GM11168 (cell line): ENCODE measurements around the gene SYNM.

Source experiments
- in situ Hi-C: fragments of 300-500 bp; cut with MboI; formaldehyde crosslinking; loops from one replicate; pipeline ENCODE4 v1.12.0; 2022; ENCODE audit warnings: low sequenced_read_pairs; ENCODE audit not compliant: unreplicated experiment

Gene SYNM

GRCh38 chr15:99132122-99132521 lies 27.2 kb downstream of the SYNM start:
- in situ Hi-C loops: no loop called here

GRCh38 chr15:99132634-99133287 lies 27.9 kb downstream of the SYNM start:
- in situ Hi-C loops: no loop called here

GRCh38 chr15:99134317-99134821 lies 29.5 kb downstream of the SYNM start:
- in situ Hi-C loops: no loop called here

DNA sequence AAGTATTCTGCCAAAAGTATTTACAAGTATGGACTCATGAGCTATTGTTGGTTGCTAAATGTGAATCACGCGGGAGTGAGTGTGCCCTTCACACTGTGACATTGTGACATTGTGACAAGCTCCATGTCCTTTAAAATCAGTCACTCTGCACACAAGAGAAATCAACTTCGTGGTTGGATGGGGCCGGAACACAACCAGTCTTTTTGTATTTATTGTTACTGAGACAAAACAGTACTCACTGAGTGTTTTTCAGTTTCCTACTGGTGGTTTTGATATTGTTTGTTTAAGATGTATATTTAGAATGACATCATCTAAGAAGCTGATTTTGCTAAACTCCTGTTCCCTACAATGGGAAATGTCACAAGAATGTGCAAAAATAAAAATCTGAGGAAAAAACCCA lies 30.3 kb downstream of the SYNM start:
- in situ Hi-C loops: no loop called here

GRCh38 chr15:99137111-99137546 lies 32.2 kb downstream of the SYNM start:
- in situ Hi-C loops: no loop called here

DNA sequence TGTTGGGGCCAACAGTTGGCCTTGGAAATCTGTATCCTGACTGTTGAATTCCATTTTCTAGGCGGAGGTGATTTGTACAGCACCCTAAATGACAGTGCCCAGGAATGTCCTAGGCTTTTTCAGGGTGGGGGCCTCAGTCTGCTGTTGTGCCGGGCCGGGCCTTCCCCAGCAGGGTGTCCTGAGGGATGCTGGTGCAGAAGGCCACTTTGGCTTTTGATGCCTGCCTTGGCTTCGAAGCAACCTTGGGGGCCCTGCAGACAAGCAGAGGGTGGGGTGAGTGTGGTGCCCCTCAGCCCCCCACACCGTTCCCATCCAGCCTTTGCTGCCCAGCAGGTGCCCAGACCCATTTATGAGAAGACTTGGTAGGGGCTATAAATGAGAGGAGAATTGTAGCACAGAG lies 33.0 kb downstream of the SYNM start:
- in situ Hi-C loops: no loop called here

GRCh38 chr15:99138491-99138982 lies 33.7 kb downstream of the SYNM start:
- in situ Hi-C loops: no loop called here

DNA sequence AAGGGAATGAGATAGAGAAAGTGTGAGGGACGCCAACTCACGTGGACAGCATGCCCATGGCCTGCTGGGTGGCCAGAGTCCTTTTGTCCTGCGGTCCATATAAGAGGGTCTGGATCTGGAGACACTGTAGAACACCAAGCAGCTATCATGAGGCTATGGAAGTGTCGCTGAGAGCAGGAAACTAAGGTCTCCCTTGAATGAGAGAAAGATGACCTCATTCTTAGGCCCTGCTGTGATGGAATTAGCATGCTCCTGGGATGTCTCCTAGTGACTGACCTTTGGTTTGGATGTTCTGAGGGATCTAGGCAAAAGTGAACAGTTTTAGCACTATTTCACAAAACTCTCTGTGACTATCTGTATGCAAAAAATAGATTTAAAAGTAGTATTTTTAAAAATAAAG lies 34.4 kb downstream of the SYNM start:
- in situ Hi-C loops: no loop called here

DNA sequence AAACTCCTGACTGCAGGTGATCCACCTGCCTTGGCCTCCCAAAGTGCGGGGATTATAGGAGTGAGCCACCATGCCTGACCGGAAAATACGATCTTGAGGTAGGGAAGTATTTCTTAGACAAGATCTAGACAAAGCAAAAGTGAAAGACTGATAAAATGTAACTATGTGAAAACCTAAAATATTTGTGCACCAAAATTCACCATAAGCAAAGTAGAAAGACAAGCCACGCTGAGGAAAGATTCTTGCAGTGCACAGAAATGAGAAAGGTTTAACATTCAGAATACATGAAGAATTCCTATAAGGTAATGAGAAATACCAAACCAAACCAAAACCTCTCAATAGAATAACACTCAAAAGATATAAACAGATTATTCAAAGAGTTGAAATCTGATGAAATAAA lies 35.7 kb downstream of the SYNM start:
- in situ Hi-C loops: no loop called here

GRCh38 chr15:99141943-99142342 lies 37.1 kb downstream of the SYNM start:
- in situ Hi-C loops: no loop called here

DNA sequence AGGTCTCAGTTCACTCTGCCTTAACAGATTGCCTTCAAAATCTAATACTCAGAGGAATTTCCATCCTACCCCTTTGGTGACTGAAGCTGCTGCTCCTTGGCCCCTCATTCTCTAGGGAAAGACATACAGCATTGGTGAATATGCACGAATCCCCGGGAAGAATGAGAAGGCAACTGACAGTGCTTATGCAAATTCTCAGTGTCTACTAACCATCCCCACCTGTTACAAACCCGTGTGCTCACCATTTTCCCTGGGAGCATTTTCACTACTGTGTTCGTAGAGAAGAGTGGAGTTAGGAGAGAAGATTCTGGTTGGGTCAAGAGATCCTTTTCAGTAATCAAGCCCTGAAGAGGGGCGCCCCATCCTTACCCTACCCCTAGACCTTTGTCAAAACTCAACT lies 37.7 kb downstream of the SYNM start:
- in situ Hi-C loops: no loop called here

GRCh38 chr15:99143242-99143641 lies 38.4 kb downstream of the SYNM start:
- in situ Hi-C loops: no loop called here

DNA sequence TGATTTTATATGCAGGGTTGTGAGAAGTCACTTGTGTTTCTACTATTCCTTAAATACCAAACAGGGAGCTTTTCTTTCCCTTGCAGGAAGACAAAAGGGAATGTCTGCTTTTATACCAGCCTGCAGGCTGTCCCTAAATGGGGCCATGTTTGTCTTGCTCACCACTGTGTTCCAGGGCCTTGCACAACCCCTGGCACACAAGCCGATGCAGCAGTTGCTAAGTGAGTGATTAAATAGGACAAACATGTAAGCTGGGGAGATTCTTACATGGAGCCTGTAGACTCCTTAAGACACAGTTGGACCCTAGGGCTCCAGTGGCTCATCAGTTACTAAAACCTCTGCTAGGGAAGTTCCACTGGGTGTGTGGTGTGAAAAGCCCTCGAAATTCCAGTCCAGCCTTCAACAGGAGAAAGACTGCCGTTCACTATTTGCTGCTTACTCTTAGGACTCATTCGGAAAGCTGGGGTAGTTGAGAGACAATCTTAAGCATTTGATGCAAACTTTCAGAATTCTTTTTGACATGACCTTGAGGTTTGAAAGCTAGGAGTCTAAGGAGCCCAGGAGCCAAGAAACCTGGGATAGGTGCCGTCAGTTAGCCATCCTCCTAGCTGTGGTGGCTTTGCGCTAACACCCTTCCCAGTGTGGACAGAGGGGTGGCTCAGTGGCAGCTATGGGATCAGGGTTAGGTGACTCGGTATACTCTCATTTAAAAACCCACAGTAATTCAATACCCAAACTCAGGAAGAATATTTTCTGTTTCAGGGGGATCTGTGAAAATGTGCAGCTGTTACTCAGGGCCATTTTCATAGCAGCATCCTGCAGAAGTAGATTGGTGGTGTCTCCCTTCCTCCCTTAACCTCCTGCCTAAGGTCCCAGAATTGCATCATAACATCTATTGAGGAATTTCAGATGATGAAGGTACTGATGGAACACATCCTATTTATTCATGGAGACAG lies 39.1 kb downstream of the SYNM start:
- in situ Hi-C loops: no loop called here

- in situ Hi-C loops: no loop called here
Observed at GRCh38 chr15:99145005-99145404, 40.1 kb downstream of the SYNM start.

GRCh38 chr15:99145778-99146177 lies 40.9 kb downstream of the SYNM start:
- in situ Hi-C loops: no loop called here

DNA sequence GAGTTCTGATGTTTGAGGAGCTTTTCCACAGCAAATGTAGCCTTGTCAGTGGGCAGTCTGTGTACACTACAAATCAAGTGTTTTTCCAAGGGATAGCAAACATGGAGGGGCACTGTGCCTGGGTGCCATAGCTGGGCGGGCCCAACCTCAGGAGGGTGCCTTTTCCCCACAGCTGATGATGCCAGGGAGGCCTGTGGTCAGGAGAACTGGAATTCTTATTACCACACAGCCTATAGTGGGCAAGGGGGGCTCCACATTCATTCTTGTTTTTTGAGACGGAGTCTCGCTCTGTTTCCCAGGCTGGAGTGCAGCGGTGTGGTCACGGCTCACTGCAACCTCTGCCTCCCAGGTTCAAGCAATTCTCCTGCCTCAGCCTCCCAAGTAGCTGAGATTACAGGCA lies 41.8 kb downstream of the SYNM start:
- in situ Hi-C loops: no loop called here

- in situ Hi-C loops: no loop called here
Observed at GRCh38 chr15:99148851-99149276, 44.0 kb downstream of the SYNM start.

DNA sequence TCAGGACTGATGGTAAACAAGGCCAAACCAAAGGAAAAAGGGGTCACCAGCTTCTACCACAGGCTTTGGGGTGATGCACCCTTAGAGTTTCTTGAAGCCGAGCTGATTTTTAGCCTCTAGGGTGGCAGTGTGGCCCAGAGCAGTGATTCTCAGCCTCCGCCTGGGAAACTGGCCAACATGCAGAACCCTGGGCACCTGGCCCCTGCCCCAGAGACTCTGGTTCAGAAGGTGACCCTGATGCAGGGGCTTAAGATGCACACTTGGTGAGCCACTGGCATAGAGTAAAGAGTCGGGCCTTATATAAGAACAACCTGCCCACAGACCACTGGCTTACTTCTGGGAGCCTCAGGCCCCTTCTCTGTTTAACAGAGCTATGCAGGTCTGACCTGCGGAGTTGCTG lies 44.5 kb downstream of the SYNM start:
- in situ Hi-C loops: no loop called here

DNA sequence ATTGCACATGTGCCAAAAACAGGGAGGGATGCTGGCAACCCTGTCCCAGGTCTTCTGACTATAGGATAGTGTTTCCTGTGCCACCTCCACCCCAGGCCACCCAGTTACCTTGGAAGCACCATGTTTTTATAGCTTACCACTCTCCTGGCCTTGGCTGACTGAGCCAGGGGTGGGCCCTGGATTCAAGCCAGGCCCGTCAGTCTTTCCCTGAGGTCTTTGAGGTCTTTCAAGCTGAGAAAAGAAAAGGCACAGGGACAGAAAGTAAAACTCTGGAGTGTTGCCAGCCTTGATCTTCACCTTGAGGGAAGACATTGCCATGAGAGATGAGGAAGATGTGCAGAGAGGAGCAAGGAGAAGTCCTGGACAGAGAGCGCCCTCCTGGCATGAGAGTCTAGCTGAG lies 46.3 kb downstream of the SYNM start:
- in situ Hi-C loops: no loop called here

DNA sequence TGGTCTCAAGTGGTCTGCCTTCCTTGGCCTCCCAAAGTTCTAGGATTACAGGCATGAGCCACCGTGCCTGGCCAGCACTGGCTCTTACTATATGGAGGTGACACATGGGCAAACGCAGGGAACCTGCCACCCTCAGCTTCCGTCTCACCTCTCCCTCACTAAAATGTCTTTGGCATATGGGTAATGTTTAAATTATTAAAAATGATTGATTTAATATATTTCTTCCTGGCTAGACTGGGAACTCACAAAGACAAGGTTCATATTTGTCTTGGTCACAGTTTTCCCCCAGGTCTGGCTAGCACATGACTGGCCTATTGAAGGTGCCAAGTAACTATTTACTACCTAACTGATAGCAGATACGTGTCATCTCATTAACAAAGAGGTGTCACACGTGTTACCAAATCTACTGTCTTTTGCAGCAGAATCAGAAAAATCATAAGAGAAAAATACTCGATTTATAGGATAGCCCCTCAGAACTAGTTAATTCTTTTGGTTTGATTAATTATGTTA lies 48.2 kb downstream of the SYNM start:
- in situ Hi-C loops: no loop called here

GRCh38 chr15:99154271-99154670 lies 49.4 kb downstream of the SYNM start:
- in situ Hi-C loops: no loop called here
